ENCODE data around the gene OGDHL. TPM values are rescaled to one million over a fixed set of nuclear protein-coding genes. Genes with fewer than 3 reads are reported as not detected.

The OGDHL gene
- total RNA-seq, 4 donors from 2014 or later, result 1.00 to 4.2 (median 2.4) TPM

- Histone ChIP-seq H3K27ac (no peak overlapping the region), H3K4me3 (no peak overlapping the region), H3K27me3 (peaks cover 34% of the 10 kb centered on the region), H3K36me3 (no peaks in the 10 kb centered on the region), H3K9me3 (no peaks in the 10 kb centered on the region), H3K4me1 (no peaks in the 10 kb centered on the region)
- no peak for DNase-seq
- in situ Hi-C loops (cut with MboI; ENCODE audit: low pct_ligation_motif_present in 1 of 4, low pct_unique_long_range_greater_than_20kb in 1 of 4, low sequenced_read_pairs in 3 of 4), result no loop called here
- intact Hi-C loops (cut with DNase I; ENCODE audit: low total_unique reads), result no loop called here
- TF ChIP-seq CTCF (IDR thresholded peaks at IDR 0.05) (no peak), POLR2A (IDR thresholded peaks at IDR 0.05) (no peak), EP300 (IDR thresholded peaks at IDR 0.05; ENCODE audit: low read depth) (no peak), POLR2AphosphoS5 (IDR thresholded peaks at IDR 0.05) (no peak)
- 41 to 50% methylated on average over 2 to 8 of the region's 8 CpGs for WGBS, 2 donors (ENCODE audit: low coverage in 1 of 2)
Observed at GRCh38 chr10:49688261-49688846, 73.8 kb downstream of the OGDHL start.

GRCh38 chr10:49686651-49687050, 75.5 kb downstream of the OGDHL start:
- 67 to 71% methylated on average over 1 to 4 of the region's 4 CpGs for WGBS, 2 donors (ENCODE audit: low coverage in 1 of 2)
- H3K4me3 ChIP-seq, result no peak overlapping the region
- no peak for DNase-seq
- no peaks in the 10 kb centered on the region for H3K9me3 ChIP-seq
- H3K27ac ChIP-seq, result no peak overlapping the region
- no peaks in the 10 kb centered on the region for H3K36me3 ChIP-seq
- intact Hi-C loops (cut with DNase I; ENCODE audit: low total_unique reads), result no loop called here
- peaks cover 32% of the 10 kb centered on the region for H3K27me3 ChIP-seq
- in situ Hi-C loops (cut with MboI; ENCODE audit: low pct_ligation_motif_present in 1 of 4, low pct_unique_long_range_greater_than_20kb in 1 of 4, low sequenced_read_pairs in 3 of 4), result no loop called here
- TF ChIP-seq POLR2A (IDR thresholded peaks at IDR 0.05) (no peak), EP300 (IDR thresholded peaks at IDR 0.05; ENCODE audit: low read depth) (no peak), CTCF (IDR thresholded peaks at IDR 0.05) (no peak), POLR2AphosphoS5 (IDR thresholded peaks at IDR 0.05) (no peak)
- no peaks in the 10 kb centered on the region for H3K4me1 ChIP-seq

Other genes starting within 250 kb of the OGDHL start
- gene ERCC6, start 223.2 kb downstream of the OGDHL start, total RNA-seq, result 10 to 100 TPM; 16.0 to 34.0 (median 22.4) TPM
- gene SLC18A3, start 152.0 kb downstream of the OGDHL start, total RNA-seq, result 1 to 10 TPM in 1 of 4 donors, under 1 TPM in 1, not detected in 2; 0.27 to 1.5 TPM
- 1 to 10 TPM in 2 of 4 donors, not detected in 2; 1.1 to 3.8 TPM for gene CHAT, start 148.3 kb downstream of the OGDHL start, total RNA-seq
- not detected for gene C10orf53, start 82.7 kb downstream of the OGDHL start, total RNA-seq
- 10 to 100 TPM in 3 of 4 donors, 1 to 10 TPM in 1; 9.7 to 30.8 (median 24.7) TPM for gene PARG, start 179.7 kb upstream of the OGDHL start, total RNA-seq
- gene TIMM23B, start 179.7 kb upstream of the OGDHL start, total RNA-seq, result 10 to 100 TPM; 11.9 to 41.4 (median 24.0) TPM
- gene AGAP6, start 226.1 kb upstream of the OGDHL start, total RNA-seq, result 10 to 100 TPM; 15.0 to 40.0 (median 23.2) TPM

All from transverse colon (tissue), 4 donors.